IMR-90 (cell line): ENCODE results near the gene TBC1D10A. TPM values are rescaled to one million over a fixed set of nuclear protein-coding genes. Genes with fewer than 3 reads are reported as not detected.

Experiments used
- ATAC-seq: fragments of 200-7000 bp; cut with Tn5 transposase; 2 replicates; pipeline ENCODE4 v1.9.1; 2020; ENCODE audit warnings: low read depth, mild to moderate bottlenecking, moderate library complexity
- BruUV-seq: library from RNA; stranded (reverse); fragments of 400-500 nt; replicated peaks from 2 replicates; lab custom pipeline; 2021; lab: Mats Ljungman, UMichigan
- CTCF ChIA-PET: fragments of 300-600 bp; formaldehyde crosslinking; extraction: SDS; loops from one replicate; lab custom pipeline; 2021; ENCODE audit warnings: antibody characterized with exemption; lab: Yijun Ruan, JAX
- POLR2A ChIA-PET: fragments of 300-600 bp; sonication (Branson Sonifier 250); formaldehyde crosslinking; loops from one replicate; lab custom pipeline; 2022; ENCODE audit warnings: antibody characterized with exemption; ENCODE audit not compliant: unreplicated experiment; lab: Charles Lee
- DNase-seq: peaks from one replicate; pipeline ENCODE4 v3.0.0; 2013
- H2AFZ ChIP-seq: replicated peaks from 2 replicates; pipeline ENCODE3; 2013; ENCODE audit warnings: low read length, mild to moderate bottlenecking; ENCODE audit not compliant: poor library complexity
- H2AK5ac ChIP-seq: 2 replicates; pipeline ENCODE4 v1.6.1; 2013; ENCODE audit warnings: low read depth, low read length, inconsistent platforms
- H2AK9ac ChIP-seq: replicated peaks from 2 replicates; pipeline ENCODE3; 2013; ENCODE audit warnings: mild to moderate bottlenecking, low read depth, low read length, moderate library complexity; ENCODE audit not compliant: poor library complexity
- H2BK120ac ChIP-seq: 2 replicates; pipeline ENCODE4 v1.6.1; 2013; ENCODE audit warnings: low read depth, low read length, inconsistent platforms
- H2BK15ac ChIP-seq: 3 replicates; pipeline ENCODE4 v1.6.1; 2013; ENCODE audit warnings: low read depth, low read length, inconsistent platforms
- H2BK20ac ChIP-seq: 2 replicates; pipeline ENCODE4 v1.6.1; 2013; ENCODE audit warnings: low read depth, mild to moderate bottlenecking, inconsistent platforms, low read length, moderate library complexity
- H2BK5ac ChIP-seq: 2 replicates; pipeline ENCODE4 v1.6.1; 2013; ENCODE audit warnings: mild to moderate bottlenecking, low read depth, low read length, inconsistent platforms; ENCODE audit not compliant: poor library complexity, severe bottlenecking
- H3K14ac ChIP-seq: replicated peaks from 2 replicates; pipeline ENCODE4 v1.6.1; 2013; ENCODE audit warnings: low read depth, low read length, inconsistent platforms
- H3K18ac ChIP-seq: 2 replicates; pipeline ENCODE4 v1.6.1; 2013; ENCODE audit warnings: low read depth, low read length, control low read depth
- H3K23ac ChIP-seq: 2 replicates; pipeline ENCODE4 v1.6.1; 2013; ENCODE audit warnings: low read depth, low read length, inconsistent platforms
- H3K27ac ChIP-seq: 2 replicates; pipeline ENCODE4 v1.5.1; 2013; ENCODE audit warnings: mild to moderate bottlenecking, control low read depth, low read length; ENCODE audit not compliant: insufficient read depth
- H3K27me3 ChIP-seq: 2 replicates; pipeline ENCODE4 v1.6.1; 2013; ENCODE audit warnings: low read length; ENCODE audit not compliant: control insufficient read depth, insufficient read depth
- H3K36me3 ChIP-seq: 2 replicates; pipeline ENCODE4 v1.6.1; 2013; ENCODE audit warnings: low read length, mixed read lengths; ENCODE audit not compliant: control insufficient read depth, insufficient read depth
- H3K4ac ChIP-seq: 2 replicates; pipeline ENCODE4 v1.6.1; 2013; ENCODE audit warnings: low read depth, low read length, inconsistent platforms
- H3K4me1 ChIP-seq: 2 replicates; pipeline ENCODE4 v1.6.1; 2013; ENCODE audit warnings: low read length, mixed read lengths; ENCODE audit not compliant: control insufficient read depth, insufficient read depth
- H3K4me2 ChIP-seq: 2 replicates; pipeline ENCODE4 v1.6.1; 2013; ENCODE audit warnings: low read depth, mild to moderate bottlenecking, control low read depth, low read length, moderate library complexity
- H3K4me3 ChIP-seq: 2 replicates; pipeline ENCODE4 v1.5.1; 2013; ENCODE audit warnings: low read depth, mild to moderate bottlenecking, control low read depth, low read length, moderate library complexity; ENCODE audit not compliant: insufficient read depth
- H3K56ac ChIP-seq: 2 replicates; pipeline ENCODE4 v1.6.1; 2013; ENCODE audit warnings: low read length, inconsistent platforms; ENCODE audit not compliant: insufficient read depth; ENCODE audit errors: extremely low read depth
- H3K79me1 ChIP-seq, 2 experiments: 2 replicates each; pipeline ENCODE4 v1.6.1; 2013; ENCODE audit warnings: low read length in 2 of 2, inconsistent platforms in 1 of 2, low read depth in 1 of 2
- H3K9ac ChIP-seq: 2 replicates; pipeline ENCODE4 v1.6.1; 2013; ENCODE audit warnings: low read depth, low read length, control low read depth
- H3K9me1 ChIP-seq: 2 replicates; pipeline ENCODE4 v1.6.1; 2013; ENCODE audit warnings: low read length, inconsistent platforms; ENCODE audit not compliant: insufficient read depth
- H3K9me3 ChIP-seq: 2 replicates; pipeline ENCODE4 v1.6.1; 2013; ENCODE audit warnings: low read length; ENCODE audit not compliant: control insufficient read depth, insufficient read depth
- H4K20me1 ChIP-seq: 2 replicates; pipeline ENCODE4 v1.6.1; 2013; ENCODE audit warnings: low read length, inconsistent platforms; ENCODE audit not compliant: insufficient read depth
- H4K5ac ChIP-seq: 2 replicates; pipeline ENCODE4 v1.6.1; 2013; ENCODE audit warnings: mild to moderate bottlenecking, low read depth, low read length, control low read depth
- H4K8ac ChIP-seq, 2 experiments: 2 replicates each; pipeline ENCODE4 v1.6.1; 2013; ENCODE audit warnings: low read depth in 2 of 2, low read length in 2 of 2, control low read depth in 1 of 2, inconsistent platforms in 1 of 2
- H4K91ac ChIP-seq: 2 replicates; pipeline ENCODE4 v1.6.1; 2013; ENCODE audit warnings: low read depth, low read length, inconsistent platforms; ENCODE audit not compliant: insufficient read depth
- CEBPB ChIP-seq: IDR thresholded peaks from 2 replicates; pipeline ENCODE4 v1.6.1; 2012; ENCODE audit warnings: low read depth, low read length, improper control_type of control experiment
- CHD1 ChIP-seq: IDR thresholded peaks from 2 replicates; pipeline ENCODE4 v1.6.1; 2012; ENCODE audit warnings: low read depth, low read length, improper control_type of control experiment
- FOS ChIP-seq: fragments of 150-350 bp; IDR thresholded peaks from 2 replicates; pipeline ENCODE4 v1.6.1; 2016; ENCODE audit warnings: low read depth, low read length
- MAFK ChIP-seq: IDR thresholded peaks from 2 replicates; pipeline ENCODE4 v1.6.1; 2012; ENCODE audit warnings: low read depth, low read length, improper control_type of control experiment
- MAZ ChIP-seq: IDR thresholded peaks from 2 replicates; pipeline ENCODE4 v1.6.1; 2012; ENCODE audit warnings: low read depth, mild to moderate bottlenecking, low read length, improper control_type of control experiment, moderate library complexity, borderline replicate concordance
- MXI1 ChIP-seq: IDR thresholded peaks from 2 replicates; pipeline ENCODE4 v1.6.1; 2012; ENCODE audit warnings: low read depth, mild to moderate bottlenecking, low read length, moderate library complexity, borderline replicate concordance
- NFE2L2 ChIP-seq: fragments of 150-350 bp; IDR thresholded peaks from 2 replicates; pipeline ENCODE4 v1.6.1; 2016; ENCODE audit warnings: low read depth, mild to moderate bottlenecking, low read length
- POLR2A ChIP-seq: IDR thresholded peaks from 2 replicates; pipeline ENCODE4 v1.6.1; 2012; ENCODE audit warnings: mild to moderate bottlenecking, low read depth, low read length
- RAD21 ChIP-seq: IDR thresholded peaks from 2 replicates; pipeline ENCODE4 v1.6.1; 2012; ENCODE audit warnings: low read length, improper control_type of control experiment
- RCOR1 ChIP-seq: IDR thresholded peaks from 2 replicates; pipeline ENCODE4 v1.6.1; 2012; ENCODE audit warnings: mild to moderate bottlenecking, low read length, improper control_type of control experiment; ENCODE audit not compliant: insufficient replicate concordance
- RFX5 ChIP-seq: IDR thresholded peaks from 2 replicates; pipeline ENCODE4 v1.8.0; 2012; ENCODE audit warnings: low read depth, mild to moderate bottlenecking, low read length, moderate library complexity
- WGBS, 2 experiments: methylation state at CpG; one replicate each; pipeline versions ENCODE4 v1.1.5 to v1.1.7; 2013; ENCODE audit warnings: missing lambda C conversion rate in 2 of 2; ENCODE audit not compliant: insufficient read length in 1 of 2; ENCODE audit errors: extremely low coverage in 2 of 2; 5-methylcytosine and 5-hydroxymethylcytosine counted together
- dilution Hi-C: fragments of 300-500 bp; cut with HindIII; formaldehyde crosslinking; loops from one replicate; pipeline ENCODE4 v1.14.3; 2018; ENCODE audit warnings: low sequenced_read_pairs; ENCODE audit not compliant: unreplicated experiment
- in situ Hi-C: fragments of 300-500 bp; cut with MboI; formaldehyde crosslinking; loops from 3 replicates; pipeline ENCODE4 v1.14.3; 2019; ENCODE audit warnings: low sequenced_read_pairs, inconsistent platforms, mixed read lengths
- intact Hi-C: fragments of 100-400 bp; cut with micrococcal nuclease; formaldehyde crosslinking; loops from 2 replicates; pipeline ENCODE4 v1.10.0; 2022
- polyA plus RNA-seq, 3 experiments: library from polyadenylated mRNA; depleted of rRNA; stranded (reverse); fragments of >200 nt; gene quantifications; 2 replicates each; pipeline ENCODE4 v1.2.3, GENCODE V29; 2012; ENCODE audit warnings: low replicate concordance in 1 of 3
- total RNA-seq: library from RNA; depleted of rRNA; stranded (reverse); fragments of >200 nt; gene quantifications from 2 replicates; pipeline ENCODE4 v1.2.3, GENCODE V29; 2012
- TF ChIP-seq, protein P1 (sequence below): fragments of 150-350 bp; IDR thresholded peaks from 2 replicates; pipeline ENCODE4 v1.6.1; 2017; ENCODE audit warnings: mild to moderate bottlenecking, antibody characterized with exemption, low read length, low read depth
- TF ChIP-seq, protein P2 (sequence below): conservative IDR thresholded peaks from 2 replicates; pipeline ENCODE4 v1.5.1; 2012; ENCODE audit warnings: mild to moderate bottlenecking, low read depth, low read length, improper control_type of control experiment
- TF ChIP-seq, protein P3 (sequence below): fragments of 150-350 bp; IDR thresholded peaks from 2 replicates; pipeline ENCODE4 v1.6.1; 2016; ENCODE audit warnings: low read depth, mild to moderate bottlenecking, low read length, moderate library complexity, borderline replicate concordance

Gene TBC1D10A
- total and polyA plus RNA-seq, 2 of the 4 experiments (the other 2 are of a cell fraction): 16.3 to 33.1 TPM

DNA sequence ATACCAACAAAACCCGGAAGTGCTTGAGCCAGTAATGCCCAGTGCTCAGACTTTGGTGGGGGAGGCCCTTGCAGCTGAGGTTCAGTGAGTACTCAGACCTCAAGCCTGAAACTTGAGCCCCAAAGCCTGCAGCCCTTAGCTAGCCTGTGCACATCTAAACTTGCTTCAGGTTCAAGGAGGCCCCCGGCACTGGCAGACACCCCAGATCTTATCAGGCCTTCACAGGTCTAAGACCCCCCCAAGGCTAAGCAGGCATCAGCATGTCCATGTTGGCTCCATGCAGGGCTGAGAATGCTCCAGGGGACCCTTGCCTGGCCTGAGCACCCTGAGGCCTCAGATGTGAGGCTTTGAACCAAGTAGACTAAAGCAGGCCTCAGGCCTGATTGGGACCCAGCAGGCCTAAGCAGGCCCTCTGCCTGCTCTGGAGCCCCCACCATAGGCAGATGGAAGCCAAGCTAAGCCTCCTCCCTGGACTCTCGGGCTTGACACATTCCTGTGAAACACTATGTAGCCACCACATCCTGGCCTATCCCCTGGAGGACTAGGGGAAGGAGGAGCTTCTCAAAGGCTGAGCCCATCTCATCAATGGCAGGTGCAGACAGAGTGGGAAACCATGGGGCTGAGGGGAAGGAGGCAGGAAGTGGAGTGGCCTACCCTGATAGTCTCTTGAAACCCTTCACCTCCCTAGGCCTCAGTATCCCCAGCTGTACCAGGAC lies 36.2 kb downstream of the TBC1D10A start:
- CTCF ChIA-PET: no interaction called here
- dilution Hi-C loops (no loop called here), in situ Hi-C loops (no loop called here), intact Hi-C loops (no loop called here)
- Histone ChIP-seq H4K91ac (no peak overlapping the region), H4K8ac (peak overlapping the region in 1 of 2 experiments; percentile 22; a peak in 1 of 4 replicates), H3K4ac (no peak overlapping the region; the same call in 1 of the 2 replicates), H3K4me1 (peaks cover 20% of the 10 kb centered on the region; the same call in 1 of the 2 replicates), H3K9me1 (peaks cover 6% of the 10 kb centered on the region), H4K5ac (no peak overlapping the region), H2BK15ac (no peak overlapping the region), H4K20me1 (peaks cover 26% of the 10 kb centered on the region), H2BK5ac (peak overlapping the region; percentile 18), H3K27me3 (no peaks in the 10 kb centered on the region), H3K4me3 (no peak overlapping the region), H3K56ac (no peak overlapping the region), H3K14ac (peak overlapping the region; percentile 15; the same call in 1 of the 2 replicates), H2BK120ac (no peak overlapping the region), H3K23ac (no peak overlapping the region), H2AFZ (peak overlapping the region; percentile 89), H3K79me1 (peaks cover 0 to 14% of the 10 kb centered on the region in 2 experiments; a peak in 3 of 4 replicates), H3K4me2 (0 out of 2 replicates have a peak overlapping the region, but pooled peaks have one; percentile 93), H3K18ac (no peak overlapping the region), H3K9me3 (no peaks in the 10 kb centered on the region), H3K9ac (no peak overlapping the region), H3K36me3 (peaks cover 50% of the 10 kb centered on the region), H3K27ac (no peak overlapping the region), H2AK9ac (peak overlapping the region; percentile 85), H2AK5ac (peak overlapping the region; percentile 48; the same call in 1 of the 2 replicates), H2BK20ac (no peak overlapping the region)
- ATAC-seq: no peak
- peak; percentile 48 for DNase-seq
- 20% methylated on average over 1 of the region's 3 CpGs; no CpG with 5 or more reads in 1 of the 2 experiments for WGBS, 2 experiments
- BruUV-seq: no TSS peak
- POLR2A ChIA-PET: interaction anchor here (0.6 kb wide), 1 partner anchor 189 kb away, joined by 3 read pairs; no protein-coding TSS in a partner anchor
- TF ChIP-seq, protein P1, sequence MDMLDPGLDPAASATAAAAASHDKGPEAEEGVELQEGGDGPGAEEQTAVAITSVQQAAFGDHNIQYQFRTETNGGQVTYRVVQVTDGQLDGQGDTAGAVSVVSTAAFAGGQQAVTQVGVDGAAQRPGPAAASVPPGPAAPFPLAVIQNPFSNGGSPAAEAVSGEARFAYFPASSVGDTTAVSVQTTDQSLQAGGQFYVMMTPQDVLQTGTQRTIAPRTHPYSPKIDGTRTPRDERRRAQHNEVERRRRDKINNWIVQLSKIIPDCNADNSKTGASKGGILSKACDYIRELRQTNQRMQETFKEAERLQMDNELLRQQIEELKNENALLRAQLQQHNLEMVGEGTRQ: no peak
- TF ChIP-seq CHD1 (no peak), MAZ (no peak), CEBPB (no peak), RAD21 (no peak), FOS (no peak), RCOR1 (no peak), POLR2A (no peak), NFE2L2 (no peak), MXI1 (no peak), MAFK (no peak), RFX5 (no peak)
- TF ChIP-seq, protein P2, sequence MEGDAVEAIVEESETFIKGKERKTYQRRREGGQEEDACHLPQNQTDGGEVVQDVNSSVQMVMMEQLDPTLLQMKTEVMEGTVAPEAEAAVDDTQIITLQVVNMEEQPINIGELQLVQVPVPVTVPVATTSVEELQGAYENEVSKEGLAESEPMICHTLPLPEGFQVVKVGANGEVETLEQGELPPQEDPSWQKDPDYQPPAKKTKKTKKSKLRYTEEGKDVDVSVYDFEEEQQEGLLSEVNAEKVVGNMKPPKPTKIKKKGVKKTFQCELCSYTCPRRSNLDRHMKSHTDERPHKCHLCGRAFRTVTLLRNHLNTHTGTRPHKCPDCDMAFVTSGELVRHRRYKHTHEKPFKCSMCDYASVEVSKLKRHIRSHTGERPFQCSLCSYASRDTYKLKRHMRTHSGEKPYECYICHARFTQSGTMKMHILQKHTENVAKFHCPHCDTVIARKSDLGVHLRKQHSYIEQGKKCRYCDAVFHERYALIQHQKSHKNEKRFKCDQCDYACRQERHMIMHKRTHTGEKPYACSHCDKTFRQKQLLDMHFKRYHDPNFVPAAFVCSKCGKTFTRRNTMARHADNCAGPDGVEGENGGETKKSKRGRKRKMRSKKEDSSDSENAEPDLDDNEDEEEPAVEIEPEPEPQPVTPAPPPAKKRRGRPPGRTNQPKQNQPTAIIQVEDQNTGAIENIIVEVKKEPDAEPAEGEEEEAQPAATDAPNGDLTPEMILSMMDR: no peak
- TF ChIP-seq, protein P3, sequence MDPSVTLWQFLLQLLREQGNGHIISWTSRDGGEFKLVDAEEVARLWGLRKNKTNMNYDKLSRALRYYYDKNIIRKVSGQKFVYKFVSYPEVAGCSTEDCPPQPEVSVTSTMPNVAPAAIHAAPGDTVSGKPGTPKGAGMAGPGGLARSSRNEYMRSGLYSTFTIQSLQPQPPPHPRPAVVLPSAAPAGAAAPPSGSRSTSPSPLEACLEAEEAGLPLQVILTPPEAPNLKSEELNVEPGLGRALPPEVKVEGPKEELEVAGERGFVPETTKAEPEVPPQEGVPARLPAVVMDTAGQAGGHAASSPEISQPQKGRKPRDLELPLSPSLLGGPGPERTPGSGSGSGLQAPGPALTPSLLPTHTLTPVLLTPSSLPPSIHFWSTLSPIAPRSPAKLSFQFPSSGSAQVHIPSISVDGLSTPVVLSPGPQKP: no peak
